ENCODE measurements around the gene MAP7. TPM values are rescaled to one million over a fixed set of nuclear protein-coding genes. Genes with fewer than 3 reads are reported as not detected.
"Not testable (repeated sequence)": the region's sequence is repeated elsewhere in the genome, so short reads cannot be mapped to it uniquely, and the experiment has no call there.

Gene MAP7
- total RNA-seq, 2 experiments from 2014 or later = 0.78 to 1.0 TPM

- Mint-ChIP-seq H3K9me3 (no peaks in the 10 kb centered on the region), H3K27ac (no peak overlapping the region), H3K4me1 (no peaks in the 10 kb centered on the region), H3K27me3 (peaks cover 7% of the 10 kb centered on the region), H3K36me3 (no peaks in the 10 kb centered on the region), H3K4me3 (no peak overlapping the region)
- no peak for DNase-seq
Observed at GRCh38 chr6:136491251-136491650, 59.0 kb downstream of the MAP7 start.

GRCh38 chr6:136489689-136490033 is 60.6 kb downstream of the MAP7 start:
- H3K36me3 Mint-ChIP-seq, H3K4me1 Mint-ChIP-seq, H3K9me3 Mint-ChIP-seq, H3K4me3 Mint-ChIP-seq, H3K27ac Mint-ChIP-seq, DNase-seq, H3K27me3 Mint-ChIP-seq: not testable (repeated sequence)

GRCh38 chr6:136487759-136488425 is 62.3 kb downstream of the MAP7 start:
- no peak overlapping the region for H3K4me3 Mint-ChIP-seq
- H3K4me1 Mint-ChIP-seq = no peaks in the 10 kb centered on the region
- no peaks in the 10 kb centered on the region for H3K36me3 Mint-ChIP-seq
- peaks cover 3% of the 10 kb centered on the region for H3K27me3 Mint-ChIP-seq
- DNase-seq = no peak
- H3K9me3 Mint-ChIP-seq = peaks cover 1% of the 10 kb centered on the region
- H3K27ac Mint-ChIP-seq = no peak overlapping the region

GRCh38 chr6:136486357-136486756 is 63.9 kb downstream of the MAP7 start:
- no peaks in the 10 kb centered on the region for H3K4me1 Mint-ChIP-seq
- H3K9me3 Mint-ChIP-seq = peaks cover 3% of the 10 kb centered on the region
- no peaks in the 10 kb centered on the region for H3K36me3 Mint-ChIP-seq
- DNase-seq = no peak
- H3K4me3 Mint-ChIP-seq = no peak overlapping the region
- H3K27me3 Mint-ChIP-seq = peaks cover 3% of the 10 kb centered on the region
- H3K27ac Mint-ChIP-seq = no peak overlapping the region

GRCh38 chr6:136483906-136484305 is 66.3 kb downstream of the MAP7 start:
- H3K9me3 Mint-ChIP-seq = peaks cover 3% of the 10 kb centered on the region
- H3K27me3 Mint-ChIP-seq = peaks cover 10% of the 10 kb centered on the region
- DNase-seq = no peak
- H3K36me3 Mint-ChIP-seq = no peaks in the 10 kb centered on the region
- H3K4me3 Mint-ChIP-seq = no peak overlapping the region
- H3K4me1 Mint-ChIP-seq = no peaks in the 10 kb centered on the region
- no peak overlapping the region for H3K27ac Mint-ChIP-seq

GRCh38 chr6:136483005-136483404 is 67.2 kb downstream of the MAP7 start:
- not testable (repeated sequence) for DNase-seq, H3K4me3 Mint-ChIP-seq, H3K27ac Mint-ChIP-seq, H3K9me3 Mint-ChIP-seq, H3K36me3 Mint-ChIP-seq, H3K4me1 Mint-ChIP-seq
- peaks cover 16% of the 10 kb centered on the region for H3K27me3 Mint-ChIP-seq

- H3K27ac Mint-ChIP-seq = no peak overlapping the region
- no peak overlapping the region for H3K4me3 Mint-ChIP-seq
- H3K9me3 Mint-ChIP-seq = no peaks in the 10 kb centered on the region
- H3K27me3 Mint-ChIP-seq = peaks cover 24% of the 10 kb centered on the region
- no peaks in the 10 kb centered on the region for H3K4me1 Mint-ChIP-seq
- no peaks in the 10 kb centered on the region for H3K36me3 Mint-ChIP-seq
- DNase-seq = no peak
Observed at GRCh38 chr6:136477548-136477947, 72.7 kb downstream of the MAP7 start.

GRCh38 chr6:136475686-136476085 is 74.5 kb downstream of the MAP7 start:
- DNase-seq = no peak
- no peak overlapping the region for H3K4me3 Mint-ChIP-seq
- H3K27ac Mint-ChIP-seq = no peak overlapping the region
- H3K36me3 Mint-ChIP-seq = no peaks in the 10 kb centered on the region
- peaks cover 24% of the 10 kb centered on the region for H3K27me3 Mint-ChIP-seq
- no peaks in the 10 kb centered on the region for H3K9me3 Mint-ChIP-seq
- H3K4me1 Mint-ChIP-seq = no peaks in the 10 kb centered on the region

GRCh38 chr6:136474241-136474640 is 76.0 kb downstream of the MAP7 start:
- no peak overlapping the region for H3K27ac Mint-ChIP-seq
- H3K27me3 Mint-ChIP-seq = peaks cover 20% of the 10 kb centered on the region
- H3K36me3 Mint-ChIP-seq = no peaks in the 10 kb centered on the region
- H3K4me3 Mint-ChIP-seq = no peak overlapping the region
- DNase-seq = no peak
- H3K9me3 Mint-ChIP-seq = no peaks in the 10 kb centered on the region
- H3K4me1 Mint-ChIP-seq = peaks cover 1% of the 10 kb centered on the region

GRCh38 chr6:136471922-136472321 is 78.3 kb downstream of the MAP7 start:
- peaks cover 8% of the 10 kb centered on the region for H3K27me3 Mint-ChIP-seq

GRCh38 chr6:136471372-136471771 is 78.8 kb downstream of the MAP7 start:
- peaks cover 2% of the 10 kb centered on the region for H3K4me1 Mint-ChIP-seq
- H3K9me3 Mint-ChIP-seq = no peaks in the 10 kb centered on the region
- no peak for DNase-seq
- no peak overlapping the region for H3K4me3 Mint-ChIP-seq
- H3K27ac Mint-ChIP-seq = no peak overlapping the region
- H3K36me3 Mint-ChIP-seq = no peaks in the 10 kb centered on the region
- H3K27me3 Mint-ChIP-seq = peaks cover 8% of the 10 kb centered on the region

More at GRCh38 chr6:136471922-136472321, 78.3 kb downstream of the MAP7 start:
- Mint-ChIP-seq H3K4me3 (no peak overlapping the region), H3K27ac (no peak overlapping the region), H3K36me3 (no peaks in the 10 kb centered on the region), H3K9me3 (no peaks in the 10 kb centered on the region), H3K4me1 (peaks cover 2% of the 10 kb centered on the region)
- DNase-seq = no peak

GRCh38 chr6:136470044-136470443 is 80.2 kb downstream of the MAP7 start:
- H3K36me3 Mint-ChIP-seq = no peaks in the 10 kb centered on the region
- no peaks in the 10 kb centered on the region for H3K9me3 Mint-ChIP-seq
- no peak overlapping the region for H3K4me3 Mint-ChIP-seq
- peaks cover 12% of the 10 kb centered on the region for H3K27me3 Mint-ChIP-seq
- H3K27ac Mint-ChIP-seq = no peak overlapping the region
- no peak for DNase-seq
- peaks cover 2% of the 10 kb centered on the region for H3K4me1 Mint-ChIP-seq

- no peaks in the 10 kb centered on the region for H3K9me3 Mint-ChIP-seq
- no peak overlapping the region for H3K4me3 Mint-ChIP-seq
- H3K27me3 Mint-ChIP-seq = peaks cover 19% of the 10 kb centered on the region
- no peak overlapping the region for H3K27ac Mint-ChIP-seq
- peaks cover 5% of the 10 kb centered on the region for H3K4me1 Mint-ChIP-seq
- H3K36me3 Mint-ChIP-seq = no peaks in the 10 kb centered on the region
- DNase-seq = no peak
Observed at GRCh38 chr6:136469154-136469553, 81.1 kb downstream of the MAP7 start.

GRCh38 chr6:136468711-136469110 is 81.5 kb downstream of the MAP7 start:
- no peaks in the 10 kb centered on the region for H3K9me3 Mint-ChIP-seq
- H3K27ac Mint-ChIP-seq = no peak overlapping the region
- no peak for DNase-seq
- H3K4me1 Mint-ChIP-seq = peaks cover 9% of the 10 kb centered on the region
- H3K27me3 Mint-ChIP-seq = peaks cover 23% of the 10 kb centered on the region
- no peak overlapping the region for H3K4me3 Mint-ChIP-seq
- no peaks in the 10 kb centered on the region for H3K36me3 Mint-ChIP-seq

GRCh38 chr6:136467186-136467585 is 83.0 kb downstream of the MAP7 start:
- H3K27ac Mint-ChIP-seq = no peak overlapping the region
- peaks cover 28% of the 10 kb centered on the region for H3K27me3 Mint-ChIP-seq

GRCh38 chr6:136466777-136467176 is 83.4 kb downstream of the MAP7 start:
- Mint-ChIP-seq H3K4me1 (peaks cover 12% of the 10 kb centered on the region), H3K27me3 (peaks cover 31% of the 10 kb centered on the region), H3K36me3 (no peaks in the 10 kb centered on the region), H3K4me3 (no peak overlapping the region), H3K9me3 (no peaks in the 10 kb centered on the region), H3K27ac (no peak overlapping the region)
- no peak for DNase-seq

More at GRCh38 chr6:136467186-136467585, 83.0 kb downstream of the MAP7 start:
- no peak for DNase-seq
- H3K4me1 Mint-ChIP-seq = peaks cover 12% of the 10 kb centered on the region
- no peaks in the 10 kb centered on the region for H3K36me3 Mint-ChIP-seq
- H3K4me3 Mint-ChIP-seq = no peak overlapping the region
- H3K9me3 Mint-ChIP-seq = no peaks in the 10 kb centered on the region
